Stomach (tissue), 9 donors: ENCODE data around the gene LRRC71. TPM values are rescaled to one million over a fixed set of nuclear protein-coding genes. Genes with fewer than 3 reads are reported as not detected.

ENCODE experiments used
- DNase-seq, 2 donors: peaks; one replicate each; pipeline versions ENCODE4 v3.0.0 to v3.0.0-alpha.2; 2013 to 2019
- H3K27ac ChIP-seq, 5 donors: fragments of 200-600 bp in 4 of 5; sonication (generic) in 4 of 5; one replicate each; pipeline ENCODE4 v1.5.1; 2013 to 2019; ENCODE audit warnings: mild to moderate bottlenecking in 1 of 5, moderate library complexity in 1 of 5
- H3K27me3 ChIP-seq, 3 donors: fragments of 200-600 bp; sonication (generic); one replicate each; pipeline ENCODE4 v1.5.1; 2017 to 2019; ENCODE audit warnings: mixed run types in 1 of 3
- H3K36me3 ChIP-seq, 4 donors: fragments of 200-600 bp; sonication (generic); 1 replicate in 3 of 4; 2 replicates in 1 of 4; pipeline ENCODE4 v1.5.1; 2016 to 2019
- H3K4me1 ChIP-seq, 4 donors: fragments of 200-600 bp; sonication (generic); one replicate each; pipeline ENCODE4 v1.5.1; 2016 to 2019
- H3K4me3 ChIP-seq, 4 donors: fragments of 200-600 bp; sonication (generic) in 3 of 4; one replicate each; pipeline ENCODE4 v1.5.1; 2016 to 2019; ENCODE audit warnings: mild to moderate bottlenecking in 1 of 4
- H3K9me3 ChIP-seq, 4 donors: fragments of 200-600 bp; sonication (generic); one replicate each; pipeline ENCODE4 v1.5.1; 2016 to 2019
- EP300 ChIP-seq: sonication (generic); formaldehyde crosslinking; IDR thresholded peaks from one replicate; pipeline ENCODE4 v1.6.1; 2017; ENCODE audit warnings: antibody characterized with exemption
- POLR2A ChIP-seq, 4 donors: fragments of 450-650 bp; IDR thresholded peaks; one replicate each; pipeline ENCODE4 v1.6.1; 2016; ENCODE audit warnings: antibody characterized with exemption in 4 of 4, control low read depth in 2 of 4, mild to moderate bottlenecking in 1 of 4, moderate library complexity in 1 of 4
- POLR2AphosphoS5 ChIP-seq, 3 donors: sonication (generic); formaldehyde crosslinking; IDR thresholded peaks; one replicate each; pipeline ENCODE4 v1.6.1; 2016; ENCODE audit warnings: antibody characterized with exemption in 3 of 3
- WGBS, 5 donors: extraction: QIAGEN DNeasy Blood & Tissue Kit in 3 of 5; methylation state at CpG; one replicate each; pipeline versions ENCODE4 v1.1.5 to v1.1.7; 2013 to 2018; 5-methylcytosine and 5-hydroxymethylcytosine counted together
- intact Hi-C: fragments of 100-400 bp; cut with DNase I; formaldehyde crosslinking; loops from one replicate; pipeline ENCODE4 v1.15.1; 2023; ENCODE audit warnings: low total_unique reads
- polyA plus RNA-seq, 3 donors: library from polyadenylated mRNA; stranded (reverse); fragments of 200-250 nt; gene quantifications; one replicate each; pipeline ENCODE4 v1.2.3, GENCODE V29; 2013
- total RNA-seq, 5 donors: library from RNA; depleted of rRNA; stranded (reverse); fragments of >200 nt; gene quantifications; one replicate each; pipeline versions ENCODE4 v1.1.0 to v1.2.3, GENCODE V29; 2014 to 2016
- TF ChIP-seq, protein P1 (sequence below), 7 experiments: fragments of 450-650 bp in 4 of 7; fragments of 200-600 bp in 3 of 7; sonication (generic) in 3 of 7; IDR thresholded peaks; one replicate each; pipeline ENCODE4 v1.5.1; 2016 to 2019; ENCODE audit warnings: antibody characterized with exemption in 7 of 7, control low read depth in 2 of 7, mild to moderate bottlenecking in 1 of 7
- donor health status: healthy with polysubstance abuse.
- donor health status: Bipolar disorder and iron deficiency.
- donor health status: healthy.

The LRRC71 gene
- total and polyA plus RNA-seq, 8 donors: 0.61 to 2.2 TPM; not detected in 6

GRCh38 chr1:156900896-156901589, 19.4 kb upstream of the LRRC71 start:
- Histone ChIP-seq H3K4me3 (no peak overlapping the region), H3K4me1 (peaks cover 8 to 52% (median 15%) of the 10 kb centered on the region in 4 donors), H3K36me3 (no peaks in the 10 kb centered on the region), H3K27me3 (peaks cover 0 to 54% (median 9%) of the 10 kb centered on the region in 3 donors), H3K9me3 (no peaks in the 10 kb centered on the region), H3K27ac (no peak overlapping the region)
- no peak for DNase-seq
- WGBS, 5 donors: 49 to 70% (median 66%) methylated on average over 5 to 6 of the region's 6 CpGs
- intact Hi-C loops: no loop called here
- TF ChIP-seq EP300 (no peak), POLR2AphosphoS5 (IDR thresholded peaks at IDR 0.05) (no peak), POLR2A (IDR thresholded peaks at IDR 0.05) (no peak)
- TF ChIP-seq, protein P1, sequence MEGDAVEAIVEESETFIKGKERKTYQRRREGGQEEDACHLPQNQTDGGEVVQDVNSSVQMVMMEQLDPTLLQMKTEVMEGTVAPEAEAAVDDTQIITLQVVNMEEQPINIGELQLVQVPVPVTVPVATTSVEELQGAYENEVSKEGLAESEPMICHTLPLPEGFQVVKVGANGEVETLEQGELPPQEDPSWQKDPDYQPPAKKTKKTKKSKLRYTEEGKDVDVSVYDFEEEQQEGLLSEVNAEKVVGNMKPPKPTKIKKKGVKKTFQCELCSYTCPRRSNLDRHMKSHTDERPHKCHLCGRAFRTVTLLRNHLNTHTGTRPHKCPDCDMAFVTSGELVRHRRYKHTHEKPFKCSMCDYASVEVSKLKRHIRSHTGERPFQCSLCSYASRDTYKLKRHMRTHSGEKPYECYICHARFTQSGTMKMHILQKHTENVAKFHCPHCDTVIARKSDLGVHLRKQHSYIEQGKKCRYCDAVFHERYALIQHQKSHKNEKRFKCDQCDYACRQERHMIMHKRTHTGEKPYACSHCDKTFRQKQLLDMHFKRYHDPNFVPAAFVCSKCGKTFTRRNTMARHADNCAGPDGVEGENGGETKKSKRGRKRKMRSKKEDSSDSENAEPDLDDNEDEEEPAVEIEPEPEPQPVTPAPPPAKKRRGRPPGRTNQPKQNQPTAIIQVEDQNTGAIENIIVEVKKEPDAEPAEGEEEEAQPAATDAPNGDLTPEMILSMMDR (IDR thresholded peaks at IDR 0.05): no peak

- H3K9me3 ChIP-seq: no peaks in the 10 kb centered on the region
- H3K36me3 ChIP-seq: peaks cover 0 to 2% (median 0%) of the 10 kb centered on the region in 4 donors
- no peak for DNase-seq
- WGBS, 5 donors: 82 to 87% (median 85%) methylated on average over 4 of the region's 4 CpGs
- peaks cover 4 to 47% (median 13%) of the 10 kb centered on the region in 4 donors for H3K4me1 ChIP-seq
- H3K27me3 ChIP-seq: peaks cover 0 to 59% (median 9%) of the 10 kb centered on the region in 3 donors
- TF ChIP-seq EP300: no peak
- TF ChIP-seq POLR2AphosphoS5 (IDR thresholded peaks at IDR 0.05): no peak
- no peak for TF ChIP-seq POLR2A (IDR thresholded peaks at IDR 0.05)
- TF ChIP-seq, protein P1 (IDR thresholded peaks at IDR 0.05): no peak
- H3K4me3 ChIP-seq: no peak overlapping the region
- H3K27ac ChIP-seq: peak overlapping the region in 1 of 5 donors; percentile 14
- intact Hi-C loops: no loop called here
Observed at GRCh38 chr1:156901590-156901900, 18.9 kb upstream of the LRRC71 start.

- Histone ChIP-seq H3K27ac (peak overlapping the region in 1 of 5 donors; percentile 14), H3K4me1 (peaks cover 4 to 47% (median 13%) of the 10 kb centered on the region in 4 donors), H3K9me3 (no peaks in the 10 kb centered on the region), H3K36me3 (peaks cover 0 to 9% (median 2%) of the 10 kb centered on the region in 4 donors), H3K27me3 (peaks cover 0 to 61% (median 9%) of the 10 kb centered on the region in 3 donors), H3K4me3 (no peak overlapping the region)
- intact Hi-C loops: no loop called here
- no peak for DNase-seq
- TF ChIP-seq, protein P1 (IDR thresholded peaks at IDR 0.05): no peak
- TF ChIP-seq POLR2AphosphoS5 (IDR thresholded peaks at IDR 0.05) (no peak), POLR2A (IDR thresholded peaks at IDR 0.05) (no peak), EP300 (no peak)
- 59 to 74% (median 71%) methylated on average over 22 to 23 of the region's 23 CpGs for WGBS, 5 donors
Observed at GRCh38 chr1:156901966-156902915, 18.2 kb upstream of the LRRC71 start.

- Histone ChIP-seq H3K4me3 (no peak overlapping the region), H3K9me3 (no peaks in the 10 kb centered on the region), H3K27me3 (peaks cover 0 to 61% (median 11%) of the 10 kb centered on the region in 3 donors), H3K4me1 (peaks cover 4 to 47% (median 22%) of the 10 kb centered on the region in 4 donors), H3K27ac (no peak overlapping the region), H3K36me3 (peaks cover 0 to 13% (median 4%) of the 10 kb centered on the region in 4 donors)
- no peak for DNase-seq
- 65 to 83% (median 73%) methylated on average over 14 to 15 of the region's 15 CpGs for WGBS, 5 donors
- intact Hi-C loops: no loop called here
- no peak for TF ChIP-seq EP300
- TF ChIP-seq POLR2A (IDR thresholded peaks at IDR 0.05): no peak
- TF ChIP-seq, protein P1 (IDR thresholded peaks at IDR 0.05): no peak
- TF ChIP-seq POLR2AphosphoS5 (IDR thresholded peaks at IDR 0.05): no peak
Observed at GRCh38 chr1:156903328-156904091, 16.9 kb upstream of the LRRC71 start.
